Memory B cell (primary cell): Measurements from ENCODE around the gene ATP5F1D.

Experiments used
- ATAC-seq: fragments of 150-1000 bp; cut with Tn5 transposase; 2 replicates; pipeline ENCODE4 v1.10.0; 2021; ENCODE audit warnings: low read depth, mild to moderate bottlenecking, moderate library complexity
- DNase-seq, 2 donors: peaks; one replicate each; pipeline ENCODE4 v3.0.0; 2022; ENCODE audit warnings: low spot score in 2 of 2
- H3K27ac Mint-ChIP-seq: one replicate; pipeline ENCODE4 v1.8.0; 2022; ENCODE audit warnings: mild to moderate bottlenecking, moderate library complexity, mixed read lengths
- H3K27me3 Mint-ChIP-seq: one replicate; pipeline ENCODE4 v1.8.0; 2022; ENCODE audit warnings: mixed read lengths
- H3K36me3 Mint-ChIP-seq: one replicate; pipeline ENCODE4 v1.8.0; 2022; ENCODE audit warnings: mild to moderate bottlenecking, mixed read lengths
- H3K4me1 Mint-ChIP-seq: one replicate; pipeline ENCODE4 v1.8.0; 2022; ENCODE audit warnings: mixed read lengths
- H3K4me3 Mint-ChIP-seq: one replicate; pipeline ENCODE4 v1.8.0; 2022; ENCODE audit warnings: mild to moderate bottlenecking, moderate library complexity, mixed read lengths
- H3K9me3 Mint-ChIP-seq: one replicate; pipeline ENCODE4 v1.8.0; 2022; ENCODE audit warnings: mixed read lengths

ATP5F1D gene

DNA sequence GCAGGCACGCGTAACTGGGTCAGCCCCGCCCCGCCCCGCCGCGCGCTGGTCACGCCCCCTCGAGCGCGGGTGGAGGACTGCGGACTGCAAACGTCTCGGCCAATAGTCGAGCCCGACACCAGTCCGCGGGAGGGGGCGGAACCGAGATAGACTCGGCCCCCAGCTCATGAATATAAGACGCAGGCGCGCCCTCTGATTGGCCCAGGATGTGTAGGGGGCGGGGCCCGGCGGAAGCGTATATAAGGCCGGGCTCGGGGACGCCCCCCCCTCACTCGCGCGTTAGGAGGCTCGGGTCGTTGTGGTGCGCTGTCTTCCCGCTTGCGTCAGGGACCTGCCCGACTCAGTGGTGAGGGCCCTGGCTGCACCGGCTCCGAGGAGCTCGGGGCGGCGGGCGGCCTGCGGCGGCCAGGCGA lies 27.5 kb downstream of the ATP5F1D start, which contains the start of gene CIRBP:
CIRBP (plus strand) TSS at position 268 of the 413 bp plus-strand sequence. CDS start 1,602 bp downstream, outside the sequence.
- ATAC-seq = peak; percentile 61
- H3K27me3 Mint-ChIP-seq = no peaks in the 10 kb centered on the region

DNA sequence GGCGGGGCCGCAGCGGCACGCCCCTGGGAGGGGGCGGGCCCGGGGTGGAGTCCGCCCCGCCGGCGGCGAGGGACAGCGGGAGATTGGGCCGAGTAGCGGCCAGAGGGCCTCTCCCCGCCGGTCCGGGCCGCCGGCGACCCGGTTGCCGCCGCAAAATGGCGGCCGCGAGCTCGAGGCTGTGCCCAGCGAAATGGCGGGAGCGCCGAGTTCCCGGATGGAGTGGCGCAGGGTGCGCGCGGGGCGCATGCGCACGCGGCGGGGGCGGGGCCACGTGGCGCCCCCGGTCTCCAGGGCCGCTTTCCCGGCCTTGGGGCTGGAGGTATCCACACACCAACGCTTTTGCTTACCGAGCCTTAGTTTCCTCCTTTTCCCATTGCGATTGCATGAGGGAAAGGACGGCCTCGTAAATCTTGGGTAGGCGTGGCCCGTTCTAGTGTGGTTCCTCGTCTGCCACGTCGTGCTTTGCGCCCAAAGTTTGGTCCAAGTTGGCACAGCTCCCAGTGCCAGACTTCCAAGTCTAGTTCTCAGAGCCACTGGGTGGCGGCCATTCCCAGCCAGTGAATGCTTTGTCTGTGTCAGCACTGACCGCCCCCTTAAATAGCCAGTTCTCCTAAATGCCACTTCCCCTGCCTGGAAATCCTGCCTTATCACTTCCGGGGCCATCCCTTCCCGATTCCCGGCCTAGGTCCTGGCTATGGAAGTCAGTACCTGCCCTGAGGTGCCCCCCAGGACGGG lies 28.1 kb downstream of the ATP5F1D start:
- Mint-ChIP-seq H3K27ac (peak overlapping the region; percentile 98), H3K4me3 (peak overlapping the region; percentile 85), H3K27me3 (no peaks in the 10 kb centered on the region), H3K9me3 (no peaks in the 10 kb centered on the region), H3K4me1 (peaks cover 53% of the 10 kb centered on the region), H3K36me3 (peaks cover 30% of the 10 kb centered on the region)
- DNase-seq = peak; percentile 85 to 86
- ATAC-seq = peak; percentile 23

More for the DNA sequence above, 27.5 kb downstream of the ATP5F1D start, which contains the start of gene CIRBP:
- Mint-ChIP-seq H3K9me3 (no peaks in the 10 kb centered on the region), H3K27ac (peak within 1 kb of the TSS; percentile 98), H3K4me1 (peaks cover 58% of the 10 kb centered on the region), H3K36me3 (peaks cover 33% of the 10 kb centered on the region), H3K4me3 (peak within 1 kb of the TSS; percentile 85)
- DNase-seq = peak; percentile 97 to 100

DNA sequence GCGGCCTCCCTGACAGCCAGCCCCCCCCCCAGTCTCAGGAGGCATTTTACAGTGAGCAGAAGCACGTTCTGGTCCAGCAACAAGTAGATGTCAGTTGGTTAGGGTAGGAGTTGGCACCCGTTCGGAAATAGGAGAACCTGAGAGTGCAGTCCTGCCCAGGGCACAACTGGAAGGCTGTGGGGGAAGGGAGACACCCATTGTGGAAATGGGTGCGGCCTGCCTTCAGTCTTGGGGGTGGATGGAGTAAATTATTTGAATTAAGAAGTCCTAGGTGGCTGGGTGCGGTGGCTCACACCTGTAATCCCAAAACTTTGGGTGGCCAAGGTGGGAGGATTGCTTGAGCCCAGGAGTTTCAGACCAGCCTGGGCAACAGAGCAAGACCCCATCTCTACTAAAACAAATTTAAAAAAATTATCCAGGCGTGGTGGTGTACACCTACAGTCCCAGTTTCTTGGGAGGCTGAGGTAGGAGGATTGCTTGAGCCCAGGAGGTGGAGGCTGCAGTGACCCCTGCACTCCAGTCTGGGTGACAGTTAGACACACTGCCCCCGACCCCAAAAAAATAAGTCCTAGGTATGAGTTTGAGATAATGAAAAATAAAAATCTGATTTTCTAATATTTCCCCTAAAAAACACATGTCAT lies 28.8 kb downstream of the ATP5F1D start:
- Mint-ChIP-seq H3K4me3 (peak overlapping the region; percentile 85), H3K4me1 (peaks cover 46% of the 10 kb centered on the region), H3K36me3 (peaks cover 31% of the 10 kb centered on the region), H3K9me3 (no peaks in the 10 kb centered on the region), H3K27me3 (no peaks in the 10 kb centered on the region), H3K27ac (peak overlapping the region; percentile 90)
- ATAC-seq = no peak
- DNase-seq = no peak

DNA sequence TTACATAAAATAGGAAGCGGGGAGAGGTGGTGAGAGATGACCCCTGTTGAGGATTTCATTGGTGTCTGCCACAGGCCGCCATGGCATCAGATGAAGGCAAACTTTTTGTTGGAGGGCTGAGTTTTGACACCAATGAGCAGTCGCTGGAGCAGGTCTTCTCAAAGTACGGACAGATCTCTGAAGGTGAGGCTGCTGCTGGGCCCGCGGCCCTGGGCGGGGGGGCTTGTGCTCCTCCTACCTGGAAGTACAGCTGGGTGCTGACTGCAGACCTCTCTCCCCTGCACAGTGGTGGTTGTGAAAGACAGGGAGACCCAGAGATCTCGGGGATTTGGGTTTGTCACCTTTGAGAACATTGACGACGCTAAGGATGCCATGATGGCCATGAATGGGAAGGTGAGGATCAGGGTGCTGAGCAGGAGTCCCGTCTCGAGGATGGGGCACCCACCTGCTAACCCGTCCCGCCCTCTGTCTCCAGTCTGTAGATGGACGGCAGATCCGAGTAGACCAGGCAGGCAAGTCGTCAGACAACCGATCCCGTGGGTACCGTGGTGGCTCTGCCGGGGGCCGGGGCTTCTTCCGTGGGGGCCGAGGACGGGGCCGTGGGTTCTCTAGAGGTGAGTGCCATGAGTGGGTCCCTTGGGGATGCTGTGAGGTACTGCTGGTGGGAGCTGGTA lies 29.4 kb downstream of the ATP5F1D start:
- H3K36me3 Mint-ChIP-seq = peaks cover 31% of the 10 kb centered on the region
- peak overlapping the region; percentile 85 for H3K4me3 Mint-ChIP-seq
- ATAC-seq (no peak), DNase-seq (no peak)
- no peaks in the 10 kb centered on the region for H3K27me3 Mint-ChIP-seq
- H3K9me3 Mint-ChIP-seq = no peaks in the 10 kb centered on the region
- H3K27ac Mint-ChIP-seq = peak overlapping the region; percentile 90
- H3K4me1 Mint-ChIP-seq = peaks cover 42% of the 10 kb centered on the region

DNA sequence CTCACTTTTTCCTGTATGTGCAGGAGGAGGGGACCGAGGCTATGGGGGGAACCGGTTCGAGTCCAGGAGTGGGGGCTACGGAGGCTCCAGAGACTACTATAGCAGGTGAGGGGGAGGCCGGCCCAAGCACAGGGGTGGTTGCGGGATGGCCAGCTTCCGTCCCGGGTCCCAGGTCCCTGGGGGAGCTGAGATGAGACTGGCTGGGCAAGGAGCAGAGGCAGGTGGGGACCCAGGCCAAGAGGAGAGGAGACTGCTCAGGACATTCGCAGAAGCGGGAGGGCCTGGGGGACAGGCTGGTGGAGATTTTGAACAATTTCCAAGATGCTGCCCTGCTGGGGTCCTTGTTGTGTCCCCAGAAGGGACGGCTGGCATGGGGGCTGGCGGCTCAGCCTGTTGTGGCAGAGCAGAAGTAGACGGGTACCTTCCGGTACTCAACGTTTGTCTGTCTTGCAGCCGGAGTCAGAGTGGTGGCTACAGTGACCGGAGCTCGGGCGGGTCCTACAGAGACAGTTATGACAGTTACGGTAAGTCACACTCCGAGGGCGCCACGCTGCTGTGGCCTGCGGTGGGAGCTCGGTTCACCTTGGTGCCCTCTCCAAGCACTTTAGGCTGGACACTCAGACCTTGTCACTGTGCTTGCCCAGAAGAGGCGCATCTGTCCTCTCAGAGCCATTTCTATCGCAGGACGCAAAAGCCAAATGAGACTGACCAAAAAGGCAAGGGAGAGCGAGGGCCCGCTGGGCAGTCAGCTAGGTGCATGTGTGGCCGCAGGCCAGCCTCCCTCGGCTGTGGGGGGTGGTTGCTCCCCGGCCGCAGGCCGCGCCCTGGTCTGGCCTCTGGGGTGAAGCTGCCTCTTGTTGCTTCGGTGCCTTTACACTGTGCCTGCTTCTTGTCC lies 30.2 kb downstream of the ATP5F1D start:
- H3K4me3 Mint-ChIP-seq = peak overlapping the region; percentile 85
- H3K4me1 Mint-ChIP-seq = peaks cover 46% of the 10 kb centered on the region
- H3K9me3 Mint-ChIP-seq = no peaks in the 10 kb centered on the region
- no peaks in the 10 kb centered on the region for H3K27me3 Mint-ChIP-seq
- ATAC-seq = no peak
- DNase-seq = no peak
- peak overlapping the region; percentile 90 for H3K27ac Mint-ChIP-seq
- peaks cover 33% of the 10 kb centered on the region for H3K36me3 Mint-ChIP-seq

DNA sequence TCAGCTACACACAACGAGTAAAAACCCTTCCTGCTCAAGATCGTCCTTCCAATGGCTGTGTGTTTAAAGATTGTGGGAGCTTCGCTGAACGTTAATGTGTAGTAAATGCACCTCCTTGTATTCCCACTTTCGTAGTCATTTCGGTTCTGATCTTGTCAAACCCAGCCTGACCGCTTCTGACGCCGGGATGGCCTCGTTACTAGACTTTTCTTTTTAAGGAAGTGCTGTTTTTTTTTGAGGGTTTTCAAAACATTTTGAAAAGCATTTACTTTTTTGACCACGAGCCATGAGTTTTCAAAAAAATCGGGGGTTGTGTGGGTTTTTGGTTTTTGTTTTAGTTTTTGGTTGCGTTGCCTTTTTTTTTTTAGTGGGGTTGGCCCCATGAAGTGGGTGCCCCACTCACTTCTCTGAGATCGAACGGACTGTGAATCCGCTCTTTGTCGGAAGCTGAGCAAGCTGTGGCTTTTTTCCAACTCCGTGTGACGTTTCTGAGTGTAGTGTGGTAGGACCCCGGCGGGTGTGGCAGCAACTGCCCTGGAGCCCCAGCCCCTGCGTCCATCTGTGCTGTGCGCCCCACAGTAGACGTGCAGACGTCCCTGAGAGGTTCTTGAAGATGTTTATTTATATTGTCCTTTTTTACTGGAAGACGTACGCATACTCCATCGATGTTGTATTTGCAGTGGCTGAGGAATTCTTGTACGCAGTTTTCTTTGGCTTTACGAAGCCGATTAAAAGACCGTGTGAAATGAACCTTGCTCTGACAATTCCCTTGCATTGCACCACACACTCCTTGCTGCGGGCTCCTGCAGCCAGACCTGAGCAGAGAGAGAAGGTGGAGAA lies 31.1 kb downstream of the ATP5F1D start:
- H3K36me3 Mint-ChIP-seq = peaks cover 34% of the 10 kb centered on the region
- H3K27ac Mint-ChIP-seq = peak overlapping the region; percentile 53
- no peaks in the 10 kb centered on the region for H3K9me3 Mint-ChIP-seq
- no peaks in the 10 kb centered on the region for H3K27me3 Mint-ChIP-seq
- H3K4me1 Mint-ChIP-seq = peaks cover 43% of the 10 kb centered on the region
- DNase-seq (no peak), ATAC-seq (no peak)
- peak overlapping the region; percentile 32 for H3K4me3 Mint-ChIP-seq

DNA sequence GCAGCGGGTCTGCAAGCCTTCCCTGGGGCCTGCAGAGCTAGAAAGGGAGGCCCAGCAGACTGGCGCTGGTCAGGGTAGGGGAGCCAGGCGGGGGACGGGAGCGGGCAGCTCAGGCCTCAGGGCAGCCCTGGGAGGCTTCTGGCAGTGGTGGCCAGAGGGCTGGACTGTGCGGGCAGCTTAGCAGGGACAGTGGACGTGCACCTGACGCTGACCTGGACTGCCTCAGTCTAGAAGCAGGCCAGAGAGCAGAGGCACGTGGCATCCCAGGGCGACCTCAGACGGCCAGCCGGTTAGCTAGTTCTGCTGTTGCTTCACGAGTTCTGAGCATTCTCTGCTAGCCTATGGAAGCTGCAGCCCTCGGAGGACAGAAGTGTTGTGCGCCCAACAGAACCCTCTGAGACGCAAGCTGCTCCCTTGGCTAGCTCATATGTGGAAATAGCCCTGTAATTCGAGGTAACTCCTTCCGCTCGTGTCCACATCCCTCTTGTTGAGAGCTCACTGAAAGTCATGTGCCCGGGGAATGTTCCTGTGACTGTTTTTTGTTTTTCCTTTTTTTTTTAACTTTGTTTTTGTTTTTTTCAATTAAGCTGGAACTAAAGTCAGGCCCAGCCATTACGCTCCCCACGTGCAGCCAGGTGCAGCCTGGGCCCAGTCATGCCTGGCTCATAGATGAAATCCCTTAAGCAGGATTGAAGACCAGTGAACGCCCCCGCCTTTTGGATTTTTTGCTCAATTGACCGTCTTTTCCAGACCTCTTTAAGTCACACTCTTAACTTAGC lies 31.9 kb downstream of the ATP5F1D start:
- Mint-ChIP-seq H3K27ac (peak overlapping the region; percentile 53), H3K36me3 (peaks cover 34% of the 10 kb centered on the region), H3K4me3 (peak overlapping the region; percentile 14), H3K9me3 (no peaks in the 10 kb centered on the region), H3K27me3 (no peaks in the 10 kb centered on the region), H3K4me1 (peaks cover 38% of the 10 kb centered on the region)
- ATAC-seq (no peak), DNase-seq (no peak)

DNA sequence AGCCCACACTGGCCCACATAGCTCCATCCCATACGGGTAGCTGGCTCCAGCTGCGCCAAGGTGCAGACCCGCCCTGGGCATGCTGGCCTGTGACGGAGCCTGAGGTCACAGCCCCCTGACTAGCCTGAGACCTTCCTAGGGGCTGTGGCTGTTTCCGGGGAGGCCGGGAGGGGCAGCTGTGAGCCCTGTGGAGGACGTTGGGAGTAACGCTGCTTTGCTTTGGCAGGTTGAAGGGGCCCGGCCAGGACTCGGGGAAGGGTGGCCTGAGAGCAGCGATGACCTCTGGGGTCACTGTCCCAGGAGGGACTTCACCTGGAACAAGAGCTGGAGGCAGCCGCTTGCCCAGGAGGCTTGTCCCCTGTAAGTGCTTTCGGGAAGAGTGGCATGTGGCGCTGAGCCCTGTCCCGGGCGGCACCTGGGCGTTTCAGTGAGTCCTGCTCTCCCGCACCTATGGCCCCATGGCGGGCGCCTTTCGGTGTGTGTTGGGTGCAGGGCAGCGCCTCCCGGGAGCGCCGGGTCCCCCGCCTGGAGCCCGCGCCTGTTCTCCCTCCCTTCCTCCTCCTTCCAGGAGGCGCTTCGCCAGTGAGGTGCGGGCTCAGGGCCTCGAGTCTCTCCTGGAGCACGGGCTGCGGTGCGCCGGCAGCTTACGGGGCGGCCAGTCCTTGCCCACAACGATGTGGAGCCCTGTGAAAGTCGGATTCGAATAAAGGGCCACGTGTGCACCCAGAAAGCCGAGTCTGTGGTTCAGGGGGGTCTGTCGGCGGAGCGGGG lies 32.7 kb downstream of the ATP5F1D start:
- H3K27ac Mint-ChIP-seq = peak overlapping the region; percentile 28
- no peak for DNase-seq
- no peaks in the 10 kb centered on the region for H3K9me3 Mint-ChIP-seq
- H3K4me1 Mint-ChIP-seq = peaks cover 31% of the 10 kb centered on the region
- ATAC-seq = no peak
- no peaks in the 10 kb centered on the region for H3K27me3 Mint-ChIP-seq
- H3K36me3 Mint-ChIP-seq = peaks cover 33% of the 10 kb centered on the region
- peak overlapping the region; percentile 29 for H3K4me3 Mint-ChIP-seq

DNA sequence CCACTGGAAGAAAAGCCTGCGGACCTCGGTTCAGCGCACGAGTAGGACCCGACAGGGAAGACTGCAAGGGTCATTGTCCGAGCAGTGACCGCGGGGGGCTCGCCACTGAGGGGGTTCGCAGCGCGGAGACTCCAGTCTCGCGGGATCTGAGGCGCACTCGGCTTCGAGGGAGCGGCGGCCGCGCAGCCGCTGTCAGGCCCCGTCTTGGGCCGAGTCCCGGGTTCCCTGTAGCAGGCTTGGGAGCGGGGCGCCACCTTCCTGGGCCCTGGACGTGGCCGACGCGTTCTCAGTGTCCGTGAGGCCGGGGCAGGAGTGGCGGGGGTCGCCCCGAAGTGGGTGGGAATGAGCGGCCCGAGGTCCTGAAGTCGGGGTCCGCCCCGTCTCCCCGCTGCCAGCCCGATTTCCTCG lies 33.3 kb downstream of the ATP5F1D start:
- H3K4me1 Mint-ChIP-seq = peaks cover 34% of the 10 kb centered on the region
- DNase-seq (no peak), ATAC-seq (no peak)
- peak overlapping the region; percentile 75 for H3K4me3 Mint-ChIP-seq
- H3K27me3 Mint-ChIP-seq = no peaks in the 10 kb centered on the region
- peak overlapping the region; percentile 91 for H3K27ac Mint-ChIP-seq
- H3K9me3 Mint-ChIP-seq = no peaks in the 10 kb centered on the region
- H3K36me3 Mint-ChIP-seq = peaks cover 36% of the 10 kb centered on the region

DNA sequence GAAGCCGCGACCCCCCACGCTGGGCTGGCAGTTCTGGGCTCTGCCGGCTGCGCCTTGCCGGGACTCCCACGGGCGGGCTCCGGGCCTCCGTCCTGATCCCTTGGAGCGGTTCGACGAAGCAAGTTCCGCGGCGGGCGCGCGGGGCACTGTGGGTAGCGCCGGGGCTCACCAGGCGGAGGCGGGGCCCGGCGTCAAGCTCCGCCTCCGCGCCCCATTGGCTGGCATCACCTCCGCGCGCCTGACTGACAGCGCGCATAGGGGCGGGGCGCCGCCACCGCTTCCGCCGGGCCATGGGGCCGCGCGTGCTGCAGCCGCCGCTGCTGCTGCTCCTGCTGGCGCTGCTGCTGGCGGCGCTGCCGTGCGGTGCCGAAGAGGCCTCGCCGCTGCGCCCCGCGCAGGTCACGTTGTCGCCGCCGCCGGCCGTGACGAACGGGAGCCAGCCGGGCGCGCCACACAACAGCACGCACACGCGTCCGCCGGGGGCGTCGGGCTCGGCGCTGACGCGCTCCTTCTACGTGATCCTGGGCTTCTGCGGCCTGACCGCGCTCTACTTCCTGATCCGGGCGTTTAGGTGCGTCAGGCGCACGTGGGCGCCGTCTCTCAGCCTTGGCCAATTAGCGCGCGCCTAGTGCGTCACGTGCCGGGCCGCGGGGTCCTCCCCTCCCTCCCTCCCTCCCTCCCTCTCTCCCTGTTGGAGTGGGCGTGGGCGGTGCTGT lies 33.9 kb downstream of the ATP5F1D start, which contains the start of gene FAM174C:
FAM174C (plus strand) TSS at position 271 of the 716 bp plus-strand sequence; CDS start at position 291, 20 bp downstream.
- Mint-ChIP-seq H3K4me1 (peaks cover 33% of the 10 kb centered on the region), H3K27ac (peak within 1 kb of the TSS; percentile 91), H3K9me3 (no peaks in the 10 kb centered on the region), H3K4me3 (peak within 1 kb of the TSS; percentile 92), H3K27me3 (no peaks in the 10 kb centered on the region), H3K36me3 (peaks cover 36% of the 10 kb centered on the region)
- ATAC-seq = peak; percentile 81
- peak; percentile 87 to 88 for DNase-seq

DNA sequence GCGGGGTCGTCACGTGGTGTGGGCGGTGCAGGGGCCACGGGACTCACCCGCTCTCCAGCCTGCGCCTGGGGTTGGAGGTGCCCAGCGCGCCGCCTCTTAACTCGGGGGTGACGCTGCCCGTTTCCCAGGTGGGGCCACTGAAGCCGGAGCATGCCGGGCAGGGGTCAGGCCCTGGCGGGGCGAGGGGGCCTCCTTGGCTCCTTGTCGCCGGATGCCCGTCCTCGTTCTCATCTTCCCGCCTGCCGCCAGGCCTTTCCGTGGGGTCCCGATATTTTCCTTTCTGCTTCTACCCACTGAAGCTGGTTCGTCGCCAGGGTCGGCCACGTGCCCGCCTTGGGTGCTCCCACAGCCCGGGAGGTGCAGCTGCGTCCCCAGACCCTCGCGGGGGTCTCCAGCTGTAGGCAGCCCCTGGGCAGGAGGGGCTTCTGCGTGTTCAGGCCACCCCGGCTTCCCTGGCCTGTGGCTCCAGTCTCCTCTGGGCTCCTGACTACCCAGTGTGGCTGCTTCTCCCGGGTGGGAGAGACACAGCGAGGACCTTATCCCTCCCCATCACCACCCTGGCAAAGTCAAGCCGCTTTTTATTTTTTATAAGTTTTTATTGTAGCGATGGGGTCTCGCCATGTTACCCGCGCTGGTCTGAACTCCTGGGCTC lies 34.6 kb downstream of the ATP5F1D start:
- Mint-ChIP-seq H3K27ac (peak overlapping the region; percentile 91), H3K27me3 (no peaks in the 10 kb centered on the region), H3K36me3 (peaks cover 30% of the 10 kb centered on the region), H3K4me3 (peak overlapping the region; percentile 92), H3K4me1 (peaks cover 27% of the 10 kb centered on the region), H3K9me3 (no peaks in the 10 kb centered on the region)
- ATAC-seq = no peak
- no peak for DNase-seq
